Measurements from ENCODE around the gene FABP7. TPM values are rescaled to one million over a fixed set of nuclear protein-coding genes. Genes with fewer than 3 reads are reported as not detected.

The FABP7 gene
- total RNA-seq, 3 donors from 2014 or later (not counting 1 experiment from before 2014, with no cell fraction given): not detected

DNA sequence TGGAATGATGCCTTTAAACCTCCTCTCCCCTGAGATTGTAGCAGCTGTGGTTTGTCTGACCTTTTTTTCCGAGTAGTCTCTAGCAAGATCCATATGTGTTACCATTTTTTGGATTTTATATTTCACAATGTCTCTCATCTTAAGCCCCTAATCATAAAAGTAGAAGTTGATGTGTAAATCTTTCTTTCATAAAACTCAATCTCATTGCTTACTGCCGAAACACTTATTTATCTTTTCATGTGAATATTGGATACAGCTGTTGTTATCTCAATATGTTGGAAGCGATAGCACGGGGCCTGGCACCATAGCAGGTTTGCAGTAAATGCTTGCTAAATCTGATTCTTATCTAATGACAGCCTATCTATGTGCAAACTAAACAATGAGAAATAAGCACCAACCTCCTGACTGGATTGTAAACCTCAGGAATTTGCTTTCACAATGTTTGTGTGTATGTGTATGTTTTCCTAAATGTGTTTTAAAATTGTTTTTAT is 23.7 kb downstream of the FABP7 start:
- Histone ChIP-seq H3K4me3 (ENCODE audit: low read length) (no peak overlapping the region), H3K9me3 (ENCODE audit: control insufficient read depth, insufficient read depth, low read length) (no peaks in the 10 kb centered on the region), H3K27me3 (ENCODE audit: control insufficient read depth, insufficient read depth, low read length) (no peaks in the 10 kb centered on the region), H3K27ac (ENCODE audit: low read length) (no peak overlapping the region), H3K4me1 (ENCODE audit: control insufficient read depth, insufficient read depth, low read length) (no peaks in the 10 kb centered on the region), H3K36me3 (ENCODE audit: control insufficient read depth, insufficient read depth, low read length) (no peaks in the 10 kb centered on the region)
- Mint-ChIP-seq H3K9me3 (no peaks in the 10 kb centered on the region), H3K27ac (no peak overlapping the region), H3K4me1 (no peaks in the 10 kb centered on the region), H3K4me3 (no peak overlapping the region), H3K36me3 (no peaks in the 10 kb centered on the region), H3K27me3 (ENCODE audit: low read depth in 2 of 2) (peaks cover 0 to under 1% of the 10 kb centered on the region in 2 donors)
- TF ChIP-seq, protein P1, sequence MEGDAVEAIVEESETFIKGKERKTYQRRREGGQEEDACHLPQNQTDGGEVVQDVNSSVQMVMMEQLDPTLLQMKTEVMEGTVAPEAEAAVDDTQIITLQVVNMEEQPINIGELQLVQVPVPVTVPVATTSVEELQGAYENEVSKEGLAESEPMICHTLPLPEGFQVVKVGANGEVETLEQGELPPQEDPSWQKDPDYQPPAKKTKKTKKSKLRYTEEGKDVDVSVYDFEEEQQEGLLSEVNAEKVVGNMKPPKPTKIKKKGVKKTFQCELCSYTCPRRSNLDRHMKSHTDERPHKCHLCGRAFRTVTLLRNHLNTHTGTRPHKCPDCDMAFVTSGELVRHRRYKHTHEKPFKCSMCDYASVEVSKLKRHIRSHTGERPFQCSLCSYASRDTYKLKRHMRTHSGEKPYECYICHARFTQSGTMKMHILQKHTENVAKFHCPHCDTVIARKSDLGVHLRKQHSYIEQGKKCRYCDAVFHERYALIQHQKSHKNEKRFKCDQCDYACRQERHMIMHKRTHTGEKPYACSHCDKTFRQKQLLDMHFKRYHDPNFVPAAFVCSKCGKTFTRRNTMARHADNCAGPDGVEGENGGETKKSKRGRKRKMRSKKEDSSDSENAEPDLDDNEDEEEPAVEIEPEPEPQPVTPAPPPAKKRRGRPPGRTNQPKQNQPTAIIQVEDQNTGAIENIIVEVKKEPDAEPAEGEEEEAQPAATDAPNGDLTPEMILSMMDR (IDR thresholded peaks at IDR 0.05): no peak
- ATAC-seq: no peak
- WGBS (ENCODE audit: insufficient coverage): 42% methylated on average over 2 of the region's 4 CpGs
- intact Hi-C loops (cut with micrococcal nuclease): no loop called here
- no peak for DNase-seq

DNA sequence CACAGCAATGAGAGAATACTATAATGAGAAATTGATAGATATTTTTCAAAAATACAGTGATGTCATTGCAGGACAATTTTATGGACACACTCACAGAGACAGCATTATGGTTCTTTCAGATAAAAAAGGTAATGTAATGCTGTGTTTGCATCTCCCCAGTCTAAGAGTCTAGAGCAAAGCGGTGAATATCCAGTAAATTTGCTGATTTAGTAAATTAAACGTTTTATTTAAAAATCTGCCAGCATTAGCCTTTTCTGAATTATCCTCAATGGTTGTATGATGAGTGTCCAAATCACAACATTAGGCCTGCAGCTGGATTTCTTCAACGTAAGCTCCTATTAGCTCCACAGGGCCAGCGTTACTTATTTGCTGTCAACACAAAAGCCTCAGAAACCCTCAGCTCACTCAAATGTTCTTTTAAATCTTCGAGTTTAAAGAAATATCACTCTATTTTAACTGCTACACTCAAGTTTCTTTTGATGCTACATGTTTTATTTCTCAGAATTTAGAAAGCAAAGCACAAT is 25.5 kb downstream of the FABP7 start:
- Histone ChIP-seq H3K4me1 (ENCODE audit: control insufficient read depth, insufficient read depth, low read length) (no peaks in the 10 kb centered on the region), H3K4me3 (ENCODE audit: low read length) (no peak overlapping the region), H3K9me3 (ENCODE audit: control insufficient read depth, insufficient read depth, low read length) (no peaks in the 10 kb centered on the region), H3K27ac (ENCODE audit: low read length) (no peak overlapping the region), H3K36me3 (ENCODE audit: control insufficient read depth, insufficient read depth, low read length) (no peaks in the 10 kb centered on the region), H3K27me3 (ENCODE audit: control insufficient read depth, insufficient read depth, low read length) (no peaks in the 10 kb centered on the region)
- Mint-ChIP-seq H3K4me1 (no peaks in the 10 kb centered on the region), H3K27me3 (ENCODE audit: low read depth in 2 of 2) (no peaks in the 10 kb centered on the region), H3K9me3 (no peaks in the 10 kb centered on the region), H3K4me3 (no peak overlapping the region), H3K36me3 (no peaks in the 10 kb centered on the region), H3K27ac (no peak overlapping the region)
- intact Hi-C loops (cut with micrococcal nuclease): no loop called here
- ATAC-seq (no peak), DNase-seq (no peak)
- 89% methylated on average over 5 of the region's 5 CpGs for WGBS (ENCODE audit: insufficient coverage)
- TF ChIP-seq, protein P1 (IDR thresholded peaks at IDR 0.05): no peak

DNA sequence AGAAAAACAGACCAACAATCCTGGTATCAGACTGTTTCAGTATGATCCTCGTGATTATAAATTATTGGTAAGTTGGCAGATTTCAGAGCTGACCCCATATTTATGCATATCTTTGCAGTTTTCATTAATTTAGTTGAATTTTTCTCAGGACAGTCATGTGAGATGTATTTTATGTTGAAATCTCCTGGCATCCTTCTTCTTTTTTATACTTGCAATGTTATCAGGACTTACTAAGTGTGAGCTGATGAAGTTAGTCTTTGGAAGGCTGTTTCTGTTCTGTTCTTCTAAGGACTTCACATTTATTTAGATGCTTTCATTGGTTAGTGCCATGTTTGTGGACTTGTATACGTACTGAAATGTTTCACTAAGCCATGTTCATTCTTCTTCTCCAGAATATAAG is 26.8 kb downstream of the FABP7 start:
- ATAC-seq (no peak), DNase-seq (no peak)
- WGBS (ENCODE audit: insufficient coverage): 17% methylated on average over 1 of the region's 2 CpGs
- Histone ChIP-seq H3K4me3 (ENCODE audit: low read length) (no peak overlapping the region), H3K36me3 (ENCODE audit: control insufficient read depth, insufficient read depth, low read length) (no peaks in the 10 kb centered on the region), H3K9me3 (ENCODE audit: control insufficient read depth, insufficient read depth, low read length) (no peaks in the 10 kb centered on the region), H3K27me3 (ENCODE audit: control insufficient read depth, insufficient read depth, low read length) (no peaks in the 10 kb centered on the region), H3K4me1 (ENCODE audit: control insufficient read depth, insufficient read depth, low read length) (no peaks in the 10 kb centered on the region), H3K27ac (ENCODE audit: low read length) (no peak overlapping the region)
- H3K27me3 Mint-ChIP-seq (ENCODE audit: low read depth in 2 of 2): no peaks in the 10 kb centered on the region
- no peaks in the 10 kb centered on the region for H3K9me3 Mint-ChIP-seq
- H3K36me3 Mint-ChIP-seq: no peaks in the 10 kb centered on the region
- intact Hi-C loops (cut with micrococcal nuclease): no loop called here
- H3K4me1 Mint-ChIP-seq: no peaks in the 10 kb centered on the region
- no peak overlapping the region for H3K27ac Mint-ChIP-seq
- TF ChIP-seq, protein P1 (IDR thresholded peaks at IDR 0.05): no peak
- H3K4me3 Mint-ChIP-seq: no peak overlapping the region
